ENCODE data around the gene PHLDA1. TPM values are rescaled to one million over a fixed set of nuclear protein-coding genes. Genes with fewer than 3 reads are reported as not detected.
A peak's percentile ranks its signal among the peaks of the same experiment; 100 is the strongest.

The PHLDA1 gene
- total and polyA plus RNA-seq, 9 of the 15 experiments (the other 6 are each of a cell fraction or from before 2014, with no cell fraction given), result 0.15 to 2.9 (median 0.54) TPM

GRCh38 chr12:76033081-76034011, 1.8 kb upstream of the PHLDA1 start (continued):
- TF ChIP-seq PRPF4 (IDR thresholded peaks at IDR 0.05; ENCODE audit: insufficient read depth, low read depth, low read length, poor library complexity, severe bottlenecking), result no peak
- peak; percentile 27; the same call in 1 of the 2 replicates for TF ChIP-seq CHAMP1 (IDR thresholded peaks at IDR 0.05)
- 0 out of 2 replicates have a peak, but pooled peaks have one; percentile 41 for TF ChIP-seq SMARCC2 (IDR thresholded peaks at IDR 0.05; ENCODE audit: low read depth)
- peak; percentile 26; the same call in 1 of the 2 replicates for TF ChIP-seq DEAF1 (CRISPR knock-in tag; IDR thresholded peaks at IDR 0.05)
- TF ChIP-seq ZNF384 (IDR thresholded peaks at IDR 0.05; ENCODE audit: low read depth, low read length), result peak; percentile 69
- no peak for TF ChIP-seq NUFIP1 (IDR thresholded peaks at IDR 0.05; ENCODE audit: partially characterized antibody)
- TF ChIP-seq EP300 (IDR thresholded peaks at IDR 0.05; ENCODE audit: low read length), result peak; percentile 58; the same call in 1 of the 2 replicates
- TF ChIP-seq HNRNPUL1 (IDR thresholded peaks at IDR 0.05; ENCODE audit: low read length), result no peak
- 0 out of 2 replicates have a peak, but pooled peaks have one; percentile 51 for TF ChIP-seq ARID3A (IDR thresholded peaks at IDR 0.05; ENCODE audit: borderline replicate concordance, low read depth, low read length)
- TF ChIP-seq NCOR1 (IDR thresholded peaks at IDR 0.05), result peak; percentile 39; the same call in 1 of the 2 replicates
- peak; percentile 95 for TF ChIP-seq MYNN (IDR thresholded peaks at IDR 0.05)
- no peak for TF ChIP-seq MYNN (CRISPR knock-in tag; IDR thresholded peaks at IDR 0.05)
- no peak for TF ChIP-seq ZNF717 (CRISPR knock-in tag; IDR thresholded peaks at IDR 0.05)
- TF ChIP-seq TCF3 (CRISPR knock-in tag; IDR thresholded peaks at IDR 0.05), result peak; percentile 68
- TF ChIP-seq CBFA2T3 (IDR thresholded peaks at IDR 0.05), result peak; percentile 83
- peak in 1 of 2 experiments; percentile 28; a peak in 1 of 4 replicates for TF ChIP-seq TBL1XR1 (IDR thresholded peaks at IDR 0.05; ENCODE audit: low read length in 2 of 2)
- TF ChIP-seq TEAD4 (IDR thresholded peaks at IDR 0.05; ENCODE audit: low read length), result peak; percentile 71
- no peak for TF ChIP-seq TEAD4 (CRISPR knock-in tag; IDR thresholded peaks at IDR 0.05; ENCODE audit: borderline replicate concordance)
- peak; percentile 88 for TF ChIP-seq ARID1B (IDR thresholded peaks at IDR 0.05)
- TF ChIP-seq HIVEP1 (CRISPR knock-in tag; IDR thresholded peaks at IDR 0.05), result no peak
- TF ChIP-seq THAP7 (CRISPR knock-in tag; IDR thresholded peaks at IDR 0.05), result no peak
- peak; percentile 74 for TF ChIP-seq TAL1 (IDR thresholded peaks at IDR 0.05)
- TF ChIP-seq CCNT2 (IDR thresholded peaks at IDR 0.05; ENCODE audit: borderline replicate concordance, extremely low read depth, insufficient read length, low read depth, low read length), result peak; percentile 66

All from K562 (cell line).